HepG2 (cell line): ENCODE results near the gene DHCR7. TPM values are rescaled to one million over a fixed set of nuclear protein-coding genes. Genes with fewer than 3 reads are reported as not detected.

Source experiments
- AGO2 ChIP-seq: fragments of 200-400 bp; formaldehyde crosslinking; optimal IDR thresholded peaks from 2 replicates; pipeline ENCODE3; 2017; ENCODE audit warnings: mild to moderate bottlenecking, low read depth, low read length, moderate library complexity
- ATF7 ChIP-seq, 2 experiments: fragments of 450-650 bp in 1 of 2; sonication (generic) in 1 of 2; formaldehyde crosslinking in 1 of 2; IDR thresholded peaks; 2 replicates each; pipeline versions ENCODE4 v1.4.0 to v1.6.1; 2016 to 2020; ENCODE audit warnings: antibody characterized with exemption in 1 of 2, mild to moderate bottlenecking in 1 of 2, missing genetic modification reagents in 1 of 2
- CREM ChIP-seq, 2 experiments: sonication (generic) in 1 of 2; formaldehyde crosslinking in 1 of 2; IDR thresholded peaks; 2 replicates each; pipeline versions ENCODE4 v1.4.0 to v1.6.1; 2016 to 2020; ENCODE audit warnings: antibody characterized with exemption in 1 of 2, mild to moderate bottlenecking in 1 of 2, missing genetic modification reagents in 1 of 2
- ELF3 ChIP-seq: IDR thresholded peaks from 2 replicates; pipeline ENCODE4 v1.6.1; 2016; ENCODE audit warnings: missing genetic modification reagents, missing compliant biosample characterization
- ETV6 ChIP-seq: sonication (generic); formaldehyde crosslinking; conservative IDR thresholded peaks from 2 replicates; pipeline ENCODE4 v1.4.0; 2020; ENCODE audit warnings: missing genetic modification reagents
- HOXD1 ChIP-seq: sonication (generic); formaldehyde crosslinking; IDR thresholded peaks from 2 replicates; pipeline ENCODE4 v1.5.0; 2020; ENCODE audit warnings: missing genetic modification reagents
- ISX ChIP-seq: sonication (generic); formaldehyde crosslinking; conservative IDR thresholded peaks from 2 replicates; pipeline ENCODE4 v1.5.0; 2020; ENCODE audit warnings: missing genetic modification reagents
- PAXIP1 ChIP-seq: sonication (generic); formaldehyde crosslinking; conservative IDR thresholded peaks from 2 replicates; pipeline ENCODE4 v1.4.0; 2020; ENCODE audit warnings: mild to moderate bottlenecking, missing genetic modification reagents, moderate library complexity
- PBX2 ChIP-seq: IDR thresholded peaks from 2 replicates; pipeline ENCODE4 v1.6.1; 2016; ENCODE audit warnings: control low read depth
- PHF21A ChIP-seq: sonication (generic); formaldehyde crosslinking; IDR thresholded peaks from 2 replicates; pipeline ENCODE4 v1.5.0; 2020; ENCODE audit warnings: mild to moderate bottlenecking, missing genetic modification reagents
- RBM22 ChIP-seq: fragments of 200-400 bp; formaldehyde crosslinking; optimal IDR thresholded peaks from 2 replicates; pipeline ENCODE3; 2017; ENCODE audit warnings: mild to moderate bottlenecking, low read length, moderate library complexity
- SOX13 ChIP-seq, 3 experiments: fragments of 450-650 bp in 1 of 3; sonication (generic) in 1 of 3; formaldehyde crosslinking in 1 of 3; IDR thresholded peaks in 2 of 3; conservative IDR thresholded peaks in 1 of 3; 2 replicates each; pipeline versions ENCODE4 v1.5.0 to v1.6.1; 2016 to 2020; ENCODE audit warnings: antibody characterized with exemption in 1 of 3, mild to moderate bottlenecking in 1 of 3, missing compliant biosample characterization in 1 of 3, missing genetic modification reagents in 1 of 3, moderate library complexity in 1 of 3
- ZC3H13 ChIP-seq: sonication (generic); formaldehyde crosslinking; IDR thresholded peaks from 2 replicates; pipeline ENCODE4 v1.8.1; 2023; ENCODE audit warnings: mild to moderate bottlenecking, missing genetic modification reagents, moderate library complexity
- ZNF441 ChIP-seq: sonication (generic); formaldehyde crosslinking; IDR thresholded peaks from 2 replicates; pipeline ENCODE4 v1.7.0; 2021; ENCODE audit warnings: missing genetic modification reagents, borderline replicate concordance
- ZNF567 ChIP-seq: sonication (generic); formaldehyde crosslinking; IDR thresholded peaks from 2 replicates; pipeline ENCODE4 v1.8.1; 2023; ENCODE audit warnings: mild to moderate bottlenecking, missing genetic modification reagents, borderline replicate concordance
- ZNF747 ChIP-seq: sonication (generic); formaldehyde crosslinking; IDR thresholded peaks from 2 replicates; pipeline ENCODE4 v1.8.1; 2023; ENCODE audit warnings: missing genetic modification reagents, mild to moderate bottlenecking, borderline replicate concordance
- polyA plus RNA-seq, 8 experiments: library from polyadenylated mRNA; depleted of rRNA in 3 of 8; stranded (reverse) in 7 of 8; unstranded in 1 of 8; fragments of >200 nt; fragmentation: Illumina TruSeq in 4 of 8; extraction: Trizol in 4 of 8; gene quantifications; 2 replicates each; pipeline versions ENCODE4 v1.2.1 to v1.2.3, GENCODE V29; 2011 to 2016; ENCODE audit warnings: low read depth in 4 of 8, missing spikeins in 1 of 8, mixed read lengths in 1 of 8; ENCODE audit not compliant: insufficient read depth in 1 of 8
- total RNA-seq, 5 experiments: library from RNA; depleted of rRNA; stranded (reverse); fragments of >200 nt; fragmentation: Illumina TruSeq; extraction: Trizol; gene quantifications; 2 replicates each; pipeline ENCODE4 v1.2.3, GENCODE V29; 2016; ENCODE audit warnings: low read depth in 1 of 5
- TF ChIP-seq, protein P1 (sequence below): sonication (generic); formaldehyde crosslinking; IDR thresholded peaks from 2 replicates; pipeline ENCODE4 v1.4.0; 2020; ENCODE audit warnings: missing genetic modification reagents
- TF ChIP-seq, protein P2 (sequence below): sonication (generic); formaldehyde crosslinking; IDR thresholded peaks from 2 replicates; pipeline ENCODE4; 2020; ENCODE audit warnings: missing genetic modification reagents, mild to moderate bottlenecking, borderline replicate concordance

Gene DHCR7
- total and polyA plus RNA-seq, 2 of the 13 experiments (the other 11 are each of a cell fraction or from before 2014, with no cell fraction given) = 96.0 to 143 TPM

DNA sequence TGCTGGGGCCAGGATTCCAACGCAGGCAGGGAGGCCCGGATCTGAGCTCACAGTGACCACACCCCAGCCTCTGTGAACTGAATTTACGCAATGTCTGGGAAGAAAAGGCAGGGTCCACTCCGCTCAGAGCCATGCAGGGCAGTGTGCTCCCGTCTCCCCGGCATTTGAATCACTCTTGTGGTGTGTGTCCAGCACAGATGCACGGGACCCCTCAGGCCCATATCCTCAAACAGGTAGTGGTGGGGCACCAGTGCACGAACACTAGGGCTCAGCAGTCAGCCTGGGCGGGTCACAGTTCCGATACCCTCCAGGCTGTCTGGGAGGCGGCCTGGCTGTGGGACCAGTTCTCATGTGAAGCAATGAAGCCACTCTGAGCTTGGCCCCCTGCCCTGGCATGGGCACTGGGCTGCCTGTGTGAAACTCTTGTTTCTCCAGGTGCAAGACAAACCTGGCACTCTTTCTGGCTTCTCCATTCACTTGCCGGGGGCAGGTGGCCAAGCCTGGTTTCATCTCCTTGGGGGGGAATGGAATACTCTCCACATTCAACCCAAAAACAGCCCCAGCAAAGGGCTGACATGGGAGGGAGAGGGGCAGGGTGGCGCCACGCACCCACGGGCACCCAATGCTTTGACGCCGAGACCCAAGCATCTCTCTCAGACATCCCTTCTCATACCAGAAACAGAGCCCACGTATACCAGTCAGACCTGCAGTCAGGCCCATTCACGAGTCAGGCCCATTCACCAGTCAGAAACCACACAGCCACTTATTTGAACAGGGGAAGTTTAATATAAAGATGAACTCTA is 14.3 kb downstream of the DHCR7 start (continued):
- peak; percentile 62; the same call in 1 of the 2 replicates for TF ChIP-seq PAXIP1 (CRISPR knock-in tag)
- no peak for TF ChIP-seq ATF7 (IDR thresholded peaks at IDR 0.05)
- TF ChIP-seq ATF7 (CRISPR knock-in tag; IDR thresholded peaks at IDR 0.05) = 0 out of 2 replicates have a peak, but pooled peaks have one; percentile 41
- TF ChIP-seq ZNF747 (CRISPR knock-in tag) = no peak
- peak; percentile 30; the same call in 1 of the 2 replicates for TF ChIP-seq ELF3 (CRISPR knock-in tag)
- no peak for TF ChIP-seq ETV6
- TF ChIP-seq SOX13 (IDR thresholded peaks at IDR 0.05) = no peak
- TF ChIP-seq SOX13 (CRISPR knock-in tag; conservative IDR thresholded peaks at IDR 0.05 in 1 of 2, IDR thresholded peaks at IDR 0.05 in 1 of 2) = peak in 1 of 2 experiments; percentile 43; a peak in 1 of 4 replicates
- peak; percentile 21 for TF ChIP-seq AGO2
- TF ChIP-seq CREM (IDR thresholded peaks at IDR 0.05) = 0 out of 2 replicates have a peak, but pooled peaks have one; percentile 28
- no peak for TF ChIP-seq CREM (CRISPR knock-in tag; IDR thresholded peaks at IDR 0.05)
- TF ChIP-seq, protein P1, sequence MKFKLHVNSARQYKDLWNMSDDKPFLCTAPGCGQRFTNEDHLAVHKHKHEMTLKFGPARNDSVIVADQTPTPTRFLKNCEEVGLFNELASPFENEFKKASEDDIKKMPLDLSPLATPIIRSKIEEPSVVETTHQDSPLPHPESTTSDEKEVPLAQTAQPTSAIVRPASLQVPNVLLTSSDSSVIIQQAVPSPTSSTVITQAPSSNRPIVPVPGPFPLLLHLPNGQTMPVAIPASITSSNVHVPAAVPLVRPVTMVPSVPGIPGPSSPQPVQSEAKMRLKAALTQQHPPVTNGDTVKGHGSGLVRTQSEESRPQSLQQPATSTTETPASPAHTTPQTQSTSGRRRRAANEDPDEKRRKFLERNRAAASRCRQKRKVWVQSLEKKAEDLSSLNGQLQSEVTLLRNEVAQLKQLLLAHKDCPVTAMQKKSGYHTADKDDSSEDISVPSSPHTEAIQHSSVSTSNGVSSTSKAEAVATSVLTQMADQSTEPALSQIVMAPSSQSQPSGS (CRISPR knock-in tag) = peak; percentile 23; the same call in 1 of the 2 replicates
- TF ChIP-seq HOXD1 (CRISPR knock-in tag) = no peak
- TF ChIP-seq ZNF441 (CRISPR knock-in tag) = no peak; the same call in 1 of the 2 replicates
- peak; percentile 55 for TF ChIP-seq RBM22
- no peak for TF ChIP-seq ISX (CRISPR knock-in tag)
- peak; percentile 59; the same call in 1 of the 2 replicates for TF ChIP-seq PHF21A (CRISPR knock-in tag)
- TF ChIP-seq ZNF567 (CRISPR knock-in tag) = 0 out of 2 replicates have a peak, but pooled peaks have one; percentile 56
- TF ChIP-seq ZC3H13 (CRISPR knock-in tag) = peak; percentile 78
- TF ChIP-seq, protein P2, sequence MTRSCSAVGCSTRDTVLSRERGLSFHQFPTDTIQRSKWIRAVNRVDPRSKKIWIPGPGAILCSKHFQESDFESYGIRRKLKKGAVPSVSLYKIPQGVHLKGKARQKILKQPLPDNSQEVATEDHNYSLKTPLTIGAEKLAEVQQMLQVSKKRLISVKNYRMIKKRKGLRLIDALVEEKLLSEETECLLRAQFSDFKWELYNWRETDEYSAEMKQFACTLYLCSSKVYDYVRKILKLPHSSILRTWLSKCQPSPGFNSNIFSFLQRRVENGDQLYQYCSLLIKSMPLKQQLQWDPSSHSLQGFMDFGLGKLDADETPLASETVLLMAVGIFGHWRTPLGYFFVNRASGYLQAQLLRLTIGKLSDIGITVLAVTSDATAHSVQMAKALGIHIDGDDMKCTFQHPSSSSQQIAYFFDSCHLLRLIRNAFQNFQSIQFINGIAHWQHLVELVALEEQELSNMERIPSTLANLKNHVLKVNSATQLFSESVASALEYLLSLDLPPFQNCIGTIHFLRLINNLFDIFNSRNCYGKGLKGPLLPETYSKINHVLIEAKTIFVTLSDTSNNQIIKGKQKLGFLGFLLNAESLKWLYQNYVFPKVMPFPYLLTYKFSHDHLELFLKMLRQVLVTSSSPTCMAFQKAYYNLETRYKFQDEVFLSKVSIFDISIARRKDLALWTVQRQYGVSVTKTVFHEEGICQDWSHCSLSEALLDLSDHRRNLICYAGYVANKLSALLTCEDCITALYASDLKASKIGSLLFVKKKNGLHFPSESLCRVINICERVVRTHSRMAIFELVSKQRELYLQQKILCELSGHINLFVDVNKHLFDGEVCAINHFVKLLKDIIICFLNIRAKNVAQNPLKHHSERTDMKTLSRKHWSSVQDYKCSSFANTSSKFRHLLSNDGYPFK = peak; percentile 48; the same call in 1 of the 2 replicates
- no peak for TF ChIP-seq PBX2
